Activated CD4-positive, alpha-beta T cell treated with anti-CD3 and anti-CD28 coated beads, Interleukin-2, amount 10 ng/mL, durations not matched to agents 7 days and 5 days (primary cell): ENCODE data around the gene EIF3F. TPM values are rescaled to one million over a fixed set of nuclear protein-coding genes. Genes with fewer than 3 reads are reported as not detected.
A peak's percentile ranks its signal among the peaks of the same experiment; 100 is the strongest.

Experiments
- CTCF ChIA-PET: fragments of 350-600 bp; sonication (Branson Sonifier 250); formaldehyde crosslinking; loops from one replicate; lab custom pipeline; 2021; ENCODE audit warnings: antibody characterized with exemption; lab: Charles Lee
- POLR2A ChIA-PET: fragments of 350-600 bp; sonication (Branson Sonifier 250); formaldehyde crosslinking; loops from one replicate; lab custom pipeline; 2021; ENCODE audit warnings: antibody characterized with exemption; lab: Charles Lee
- DNase-seq: peaks from one replicate; pipeline ENCODE4 v3.0.0-alpha.2; 2020
- H3K27ac Mint-ChIP-seq: one replicate; pipeline ENCODE4 v1.8.0; 2021; ENCODE audit warnings: mild to moderate bottlenecking, moderate library complexity, mixed read lengths
- H3K27me3 Mint-ChIP-seq: one replicate; pipeline ENCODE4 v1.8.0; 2021; ENCODE audit warnings: mixed read lengths
- H3K36me3 Mint-ChIP-seq: one replicate; pipeline ENCODE4 v1.8.0; 2021; ENCODE audit warnings: low read depth, mixed read lengths
- H3K4me1 Mint-ChIP-seq: one replicate; pipeline ENCODE4 v1.8.0; 2021; ENCODE audit warnings: mixed read lengths
- H3K4me3 Mint-ChIP-seq: one replicate; pipeline ENCODE4 v1.8.0; 2021; ENCODE audit warnings: mild to moderate bottlenecking, moderate library complexity, mixed read lengths
- H3K9me3 Mint-ChIP-seq: one replicate; pipeline ENCODE4 v1.8.0; 2021; ENCODE audit warnings: mixed read lengths
- total RNA-seq, 2 experiments: library from RNA; stranded (reverse); gene quantifications; one replicate each; pipeline ENCODE4 v1.2.3, GENCODE V29; 2021

Gene EIF3F, protein sequence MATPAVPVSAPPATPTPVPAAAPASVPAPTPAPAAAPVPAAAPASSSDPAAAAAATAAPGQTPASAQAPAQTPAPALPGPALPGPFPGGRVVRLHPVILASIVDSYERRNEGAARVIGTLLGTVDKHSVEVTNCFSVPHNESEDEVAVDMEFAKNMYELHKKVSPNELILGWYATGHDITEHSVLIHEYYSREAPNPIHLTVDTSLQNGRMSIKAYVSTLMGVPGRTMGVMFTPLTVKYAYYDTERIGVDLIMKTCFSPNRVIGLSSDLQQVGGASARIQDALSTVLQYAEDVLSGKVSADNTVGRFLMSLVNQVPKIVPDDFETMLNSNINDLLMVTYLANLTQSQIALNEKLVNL
- total RNA-seq: 100 to 1,000 TPM; 256 to 262 TPM

DNA sequence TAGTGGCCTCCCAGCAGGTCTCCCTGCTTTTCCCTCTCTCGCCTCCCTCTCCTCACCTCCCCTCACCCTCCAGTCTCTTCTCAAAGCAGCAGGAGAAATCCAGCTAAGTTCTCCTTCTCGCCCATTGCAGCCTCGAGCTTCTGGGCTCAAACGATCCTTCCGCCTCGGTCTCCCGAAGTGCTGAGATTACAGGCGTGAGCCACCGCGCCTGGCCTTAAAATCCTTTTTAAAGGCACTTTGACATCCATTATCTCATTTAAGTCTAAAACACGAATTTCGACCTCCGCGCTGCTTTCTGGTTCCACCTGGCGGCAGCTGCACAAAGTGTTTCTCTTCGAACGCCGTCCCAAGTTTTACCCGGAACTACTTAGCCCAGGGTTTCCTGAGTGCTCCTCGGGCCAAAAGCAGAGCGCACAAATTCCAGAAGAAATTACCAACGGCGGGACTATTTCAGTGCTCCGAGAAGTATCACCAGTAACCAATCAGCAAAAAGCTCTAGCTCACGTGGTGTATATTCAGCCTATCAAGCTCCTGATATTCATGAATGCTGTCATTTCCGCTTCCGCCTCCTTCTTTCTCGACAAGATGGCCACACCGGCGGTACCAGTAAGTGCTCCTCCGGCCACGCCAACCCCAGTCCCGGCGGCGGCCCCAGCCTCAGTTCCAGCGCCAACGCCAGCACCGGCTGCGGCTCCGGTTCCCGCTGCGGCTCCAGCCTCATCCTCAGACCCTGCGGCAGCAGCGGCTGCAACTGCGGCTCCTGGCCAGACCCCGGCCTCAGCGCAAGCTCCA, at the start of gene EIF3F:
EIF3F (plus strand) TSS at position 570 of the 792 bp plus-strand sequence; CDS start at position 586, 16 bp downstream.
- Mint-ChIP-seq H3K27me3 (no peaks in the 10 kb centered on the region), H3K36me3 (peaks cover 25% of the 10 kb centered on the region), H3K27ac (peak within 1 kb of the TSS; percentile 94), H3K9me3 (no peaks in the 10 kb centered on the region), H3K4me3 (peak within 1 kb of the TSS; percentile 94), H3K4me1 (peaks cover 48% of the 10 kb centered on the region)
- peak; percentile 97 for DNase-seq
- CTCF ChIA-PET: interaction anchor here (0.7 to 1.9 kb wide), 17 partner anchors 10 to 1608 kb away, joined by 3 to 7 read pairs (median 4); no protein-coding TSS in a partner anchor
- POLR2A ChIA-PET: interaction anchor here (0.6 kb wide), 1 partner anchor 103 kb away, joined by 3 read pairs; no protein-coding TSS in a partner anchor

DNA sequence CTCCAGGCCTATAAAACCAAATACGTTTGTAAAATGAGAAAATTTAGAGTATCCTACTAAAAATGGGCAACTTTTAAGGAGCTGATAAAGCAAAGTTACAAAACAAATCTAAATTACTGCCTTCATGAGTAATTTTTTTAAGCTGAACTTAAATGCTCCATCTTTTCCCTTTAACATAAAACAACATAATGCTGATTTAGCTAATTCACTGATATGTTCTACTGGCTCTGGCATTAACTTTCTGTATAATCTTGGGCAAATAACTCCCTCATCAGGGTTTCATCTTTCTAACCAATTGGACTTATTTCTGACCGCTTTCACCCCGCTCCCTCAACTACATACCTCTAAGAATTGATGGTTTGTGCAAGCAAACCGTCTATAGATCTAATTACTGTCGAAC, 46.0 kb upstream of the EIF3F start:
- no peak for DNase-seq
- CTCF ChIA-PET: no interaction called here
- H3K27me3 Mint-ChIP-seq: no peaks in the 10 kb centered on the region
- no peaks in the 10 kb centered on the region for H3K36me3 Mint-ChIP-seq
- no peaks in the 10 kb centered on the region for H3K4me1 Mint-ChIP-seq
- H3K27ac Mint-ChIP-seq: no peak overlapping the region
- no peak overlapping the region for H3K4me3 Mint-ChIP-seq
- peaks cover 17% of the 10 kb centered on the region for H3K9me3 Mint-ChIP-seq
- POLR2A ChIA-PET: no interaction called here

DNA sequence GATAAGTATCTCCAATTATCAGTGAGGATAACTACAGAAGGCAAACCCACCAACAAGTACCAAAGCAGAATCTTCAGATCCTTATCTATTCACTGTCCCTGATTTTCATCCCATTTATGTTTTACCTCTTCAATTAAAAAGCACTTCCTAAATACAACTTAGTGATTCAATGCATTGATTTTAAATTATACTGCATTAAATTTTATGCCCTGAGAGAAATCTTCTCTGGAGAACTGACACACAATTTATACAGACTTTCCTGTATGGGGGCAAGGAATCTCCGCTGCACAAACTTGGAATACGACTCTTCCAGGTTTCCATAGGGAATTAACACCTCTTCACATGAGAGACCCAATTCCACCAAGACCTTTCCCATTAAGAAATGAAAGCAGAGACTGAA, 45.5 kb upstream of the EIF3F start, which contains the start of gene OR10A3:
OR10A3 (minus strand) TSS at position 101 of the 400 bp plus-strand sequence. CDS start 2,188 bp downstream, outside the sequence.
- Mint-ChIP-seq H3K36me3 (no peaks in the 10 kb centered on the region), H3K27ac (no peak within 1 kb of the TSS), H3K4me3 (no peak within 1 kb of the TSS), H3K9me3 (peaks cover 17% of the 10 kb centered on the region), H3K27me3 (no peaks in the 10 kb centered on the region), H3K4me1 (no peaks in the 10 kb centered on the region)
- CTCF ChIA-PET: no interaction called here
- POLR2A ChIA-PET: no interaction called here
- DNase-seq: no peak

DNA sequence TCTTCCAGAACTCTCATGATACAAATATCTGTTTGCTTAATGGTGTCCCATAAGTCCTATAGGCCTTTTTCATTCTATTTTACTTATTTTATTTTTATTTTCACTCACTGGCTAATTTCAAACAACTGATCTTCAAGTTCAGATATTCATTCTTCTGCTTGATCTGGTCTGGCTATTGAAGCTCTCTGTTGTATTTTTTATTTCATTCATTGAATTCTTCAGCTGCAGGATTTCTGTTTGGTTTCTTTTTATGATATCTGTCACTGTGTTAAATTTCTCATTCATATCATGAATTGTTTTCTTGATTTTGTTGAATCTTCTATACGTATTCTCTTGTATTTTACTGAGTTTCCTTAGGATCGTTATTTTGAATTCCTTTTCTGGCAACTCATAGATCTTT, 43.0 kb upstream of the EIF3F start:
- CTCF ChIA-PET: interaction anchor here (2.1 kb wide), 1 partner anchor 43 kb away, joined by 7 read pairs; the partner anchor contains the start of gene EIF3F
- Mint-ChIP-seq H3K4me3 (no peak overlapping the region), H3K27me3 (no peaks in the 10 kb centered on the region), H3K27ac (no peak overlapping the region), H3K4me1 (no peaks in the 10 kb centered on the region), H3K9me3 (peaks cover 17% of the 10 kb centered on the region), H3K36me3 (no peaks in the 10 kb centered on the region)
- POLR2A ChIA-PET: no interaction called here
- no peak for DNase-seq

DNA sequence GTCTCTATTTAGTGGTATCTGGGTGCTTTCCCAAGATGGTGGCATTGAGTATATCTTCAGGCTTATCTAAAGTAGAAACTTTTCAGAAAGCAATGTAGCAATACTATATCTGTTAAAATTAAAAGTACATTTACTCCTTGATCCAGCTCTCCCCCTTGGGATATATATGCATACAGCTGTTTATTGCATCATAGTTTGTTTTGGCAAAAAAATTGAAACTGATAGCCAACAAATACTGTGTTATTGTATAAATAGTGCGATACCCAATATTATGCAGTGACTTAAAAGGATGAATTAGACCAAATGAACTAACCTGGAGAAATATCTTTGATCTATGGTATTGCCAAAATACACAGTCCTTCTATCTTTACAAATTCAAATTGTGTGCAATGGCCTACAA, 37.2 kb upstream of the EIF3F start:
- H3K36me3 Mint-ChIP-seq: no peaks in the 10 kb centered on the region
- ChIA-PET CTCF (no interaction called here), POLR2A (no interaction called here)
- no peak overlapping the region for H3K4me3 Mint-ChIP-seq
- no peak for DNase-seq
- no peak overlapping the region for H3K27ac Mint-ChIP-seq
- H3K9me3 Mint-ChIP-seq: no peaks in the 10 kb centered on the region
- H3K27me3 Mint-ChIP-seq: peaks cover 3% of the 10 kb centered on the region
- no peaks in the 10 kb centered on the region for H3K4me1 Mint-ChIP-seq

DNA sequence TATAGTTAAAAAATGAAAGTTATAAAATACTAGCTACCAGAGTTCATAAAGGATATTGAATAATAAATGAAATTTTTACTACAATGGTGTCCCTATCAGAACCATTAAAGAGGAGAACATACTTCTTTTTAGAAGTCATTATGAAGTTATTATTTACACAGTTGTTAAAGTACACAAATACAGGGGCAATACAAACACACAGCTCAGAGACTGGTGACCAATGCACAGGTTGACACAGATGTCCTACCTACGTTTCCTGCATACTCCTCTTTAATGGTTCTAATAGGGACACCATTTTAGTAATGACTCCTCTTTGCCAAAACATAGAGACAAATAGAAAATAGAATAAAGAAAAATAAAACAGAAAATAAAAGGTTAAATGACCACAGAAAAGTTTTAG, 31.9 kb upstream of the EIF3F start:
- Mint-ChIP-seq H3K36me3 (no peaks in the 10 kb centered on the region), H3K27ac (no peak overlapping the region), H3K4me1 (no peaks in the 10 kb centered on the region), H3K9me3 (no peaks in the 10 kb centered on the region), H3K27me3 (peaks cover 13% of the 10 kb centered on the region), H3K4me3 (no peak overlapping the region)
- ChIA-PET POLR2A (no interaction called here), CTCF (no interaction called here)
- no peak for DNase-seq

DNA sequence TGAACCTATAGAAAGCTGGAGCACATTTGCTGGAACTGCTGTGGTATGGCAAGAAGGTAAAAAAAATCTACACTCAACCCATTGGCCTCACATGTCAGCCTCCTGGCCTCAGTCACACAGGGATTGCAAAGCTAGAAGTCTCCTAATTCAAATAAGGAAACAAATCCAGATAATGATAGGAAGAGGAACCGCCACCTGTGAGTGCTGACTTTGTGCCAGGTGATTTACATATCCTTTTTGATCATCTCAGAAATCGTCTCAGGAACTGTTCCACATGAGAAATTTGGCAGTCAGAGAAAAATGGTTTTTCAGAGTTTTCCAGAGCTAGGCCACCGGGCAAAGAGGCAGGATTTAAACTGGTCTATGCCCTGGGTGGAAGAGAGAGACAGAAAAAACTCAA, 22.9 kb upstream of the EIF3F start:
- H3K27ac Mint-ChIP-seq: no peak overlapping the region
- H3K4me3 Mint-ChIP-seq: no peak overlapping the region
- no peaks in the 10 kb centered on the region for H3K9me3 Mint-ChIP-seq
- H3K36me3 Mint-ChIP-seq: no peaks in the 10 kb centered on the region
- POLR2A ChIA-PET: no interaction called here
- H3K27me3 Mint-ChIP-seq: peaks cover 9% of the 10 kb centered on the region
- H3K4me1 Mint-ChIP-seq: no peaks in the 10 kb centered on the region
- no peak for DNase-seq
- CTCF ChIA-PET: interaction anchor here (1.0 to 1.2 kb wide), 2 partner anchors 10 to 18 kb away, joined by 3 read pairs; no protein-coding TSS in a partner anchor

DNA sequence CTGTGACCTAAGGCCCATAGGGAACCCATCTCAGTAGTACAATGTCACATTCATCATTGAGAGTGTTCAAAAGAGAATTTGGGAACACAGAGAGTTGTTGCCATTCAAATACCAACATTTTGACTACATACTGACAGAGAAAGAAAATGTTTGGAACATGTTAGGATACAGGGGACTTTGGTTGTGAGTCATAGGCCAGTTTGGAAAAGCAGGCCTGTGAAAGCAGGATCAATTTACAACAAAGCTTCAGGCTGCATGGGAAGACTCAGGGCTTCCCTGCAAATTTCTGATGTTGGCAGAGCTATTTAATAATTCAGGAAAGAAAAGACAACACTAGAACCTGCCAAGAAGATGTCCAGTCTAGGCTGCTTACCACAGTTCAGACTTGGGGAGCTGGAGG, 22.3 kb upstream of the EIF3F start:
- Mint-ChIP-seq H3K36me3 (no peaks in the 10 kb centered on the region), H3K4me3 (no peak overlapping the region), H3K4me1 (no peaks in the 10 kb centered on the region), H3K27ac (no peak overlapping the region), H3K9me3 (no peaks in the 10 kb centered on the region), H3K27me3 (peaks cover 5% of the 10 kb centered on the region)
- ChIA-PET POLR2A (no interaction called here), CTCF (interaction anchor here (1.2 kb wide), 1 partner anchor 18 kb away, joined by 3 read pairs; no protein-coding TSS in a partner anchor)
- no peak for DNase-seq

DNA sequence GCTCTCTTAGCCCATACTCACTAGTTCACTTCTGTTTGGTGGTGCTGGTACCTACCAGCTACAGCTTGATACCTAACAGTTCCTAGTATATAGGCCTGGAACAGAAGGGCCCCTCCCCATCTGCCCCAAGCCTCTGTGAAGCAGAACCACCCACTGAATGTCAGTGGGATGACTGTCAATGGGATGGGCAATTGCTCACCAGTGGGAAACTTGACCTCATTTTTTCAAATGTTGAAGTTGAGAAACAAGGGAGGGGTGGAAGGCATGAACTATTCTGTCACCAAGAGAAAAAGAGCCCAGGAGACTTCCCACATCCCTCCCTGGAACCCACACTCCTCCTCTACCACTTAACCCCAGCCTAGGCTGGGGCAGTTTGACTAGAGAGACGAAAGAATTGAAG, 21.8 kb upstream of the EIF3F start, which contains the start of gene NLRP10:
NLRP10 (minus strand) TSS at position 62 of the 400 bp plus-strand sequence. CDS start 1,952 bp downstream, outside the sequence.
- ChIA-PET POLR2A (no interaction called here), CTCF (no interaction called here)
- no peak within 1 kb of the TSS for H3K4me3 Mint-ChIP-seq
- H3K4me1 Mint-ChIP-seq: no peaks in the 10 kb centered on the region
- no peaks in the 10 kb centered on the region for H3K9me3 Mint-ChIP-seq
- no peak within 1 kb of the TSS for H3K27ac Mint-ChIP-seq
- H3K27me3 Mint-ChIP-seq: peaks cover 5% of the 10 kb centered on the region
- DNase-seq: no peak
- H3K36me3 Mint-ChIP-seq: no peaks in the 10 kb centered on the region

DNA sequence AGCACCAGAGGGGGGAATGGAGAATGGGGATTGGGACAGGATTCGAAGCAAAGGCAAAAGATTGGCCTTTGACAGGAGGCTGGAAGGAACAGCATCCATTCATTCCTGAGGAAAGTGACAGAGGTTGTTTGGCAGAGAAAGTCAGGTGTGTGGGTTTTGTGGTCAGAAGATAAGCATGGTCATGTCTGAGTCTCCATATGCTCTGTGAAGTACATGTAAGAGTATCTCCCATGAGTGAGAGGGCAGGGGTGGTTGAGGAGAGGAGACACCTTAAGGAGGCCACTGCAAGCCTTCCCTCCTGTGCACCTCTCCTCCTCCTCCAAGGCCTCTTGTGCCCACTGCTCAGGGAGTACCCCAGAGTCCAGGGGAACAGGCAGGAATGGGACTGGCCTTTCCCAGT, 20.0 kb upstream of the EIF3F start:
- ChIA-PET POLR2A (no interaction called here), CTCF (no interaction called here)
- Mint-ChIP-seq H3K4me1 (no peaks in the 10 kb centered on the region), H3K27ac (no peak overlapping the region), H3K36me3 (no peaks in the 10 kb centered on the region), H3K9me3 (no peaks in the 10 kb centered on the region), H3K27me3 (peaks cover 5% of the 10 kb centered on the region), H3K4me3 (no peak overlapping the region)
- no peak for DNase-seq

DNA sequence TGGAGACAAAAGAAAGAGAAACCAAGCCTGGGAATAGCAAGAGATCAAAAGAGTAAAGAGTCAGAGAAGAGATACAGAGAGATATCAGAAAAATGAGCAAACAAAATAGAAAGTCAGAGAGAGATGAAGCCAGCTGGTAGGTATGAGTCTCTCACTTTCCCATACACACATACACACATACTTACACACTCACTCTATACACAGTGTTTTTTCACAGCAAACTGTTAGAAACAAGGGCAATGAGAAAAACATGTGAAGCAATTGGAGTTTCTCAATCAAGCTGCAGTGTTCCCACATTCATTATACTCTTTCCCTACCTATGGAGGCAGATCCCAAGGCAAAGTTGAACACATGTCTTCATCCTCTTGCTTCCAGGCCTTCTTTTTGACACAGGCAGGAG, 19.3 kb upstream of the EIF3F start:
- CTCF ChIA-PET: interaction anchor here (1.5 kb wide), 1 partner anchor 19 kb away, joined by 3 read pairs; the partner anchor contains the start of gene EIF3F
- POLR2A ChIA-PET: no interaction called here

DNA sequence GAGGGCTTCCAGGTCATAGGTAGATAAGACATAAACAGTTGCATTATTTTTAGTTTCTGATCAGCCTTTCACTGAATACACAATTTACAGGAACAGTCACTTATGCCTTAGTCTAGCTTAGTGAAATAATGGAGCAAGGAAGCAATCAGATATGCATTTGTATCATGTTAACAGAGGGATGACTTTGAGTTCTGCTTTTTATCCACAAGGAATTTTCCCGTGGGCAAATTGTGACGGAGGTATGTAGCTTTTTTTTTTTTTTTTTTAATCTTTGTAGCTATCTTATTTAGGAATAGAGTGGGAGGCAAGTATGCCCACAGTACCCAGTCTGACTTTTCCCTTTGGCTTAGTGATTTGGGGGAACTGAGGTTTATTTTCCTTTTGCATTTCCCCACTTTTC, 18.5 kb upstream of the EIF3F start:
- POLR2A ChIA-PET: no interaction called here
- Mint-ChIP-seq H3K4me1 (no peaks in the 10 kb centered on the region), H3K36me3 (no peaks in the 10 kb centered on the region)

More for the DNA sequence above, 19.3 kb upstream of the EIF3F start:
- Mint-ChIP-seq H3K4me3 (no peak overlapping the region), H3K27me3 (peaks cover 5% of the 10 kb centered on the region), H3K9me3 (no peaks in the 10 kb centered on the region), H3K4me1 (no peaks in the 10 kb centered on the region), H3K27ac (no peak overlapping the region), H3K36me3 (no peaks in the 10 kb centered on the region)
- DNase-seq: no peak

More for the DNA sequence above, 18.5 kb upstream of the EIF3F start:
- CTCF ChIA-PET: interaction anchor here (1.5 kb wide), 1 partner anchor 19 kb away, joined by 3 read pairs; the partner anchor contains the start of gene EIF3F
- Mint-ChIP-seq H3K27me3 (peaks cover 5% of the 10 kb centered on the region), H3K4me3 (no peak overlapping the region), H3K27ac (no peak overlapping the region), H3K9me3 (no peaks in the 10 kb centered on the region)
- DNase-seq: no peak
